ENCODE measurements around the gene S100A13. TPM values are rescaled to one million over a fixed set of nuclear protein-coding genes. Genes with fewer than 3 reads are reported as not detected.

Gene S100A13
- total and polyA plus RNA-seq, 2 donors (not counting 1 experiment from before 2014, with no cell fraction given), result 172 to 399 TPM

- H3K36me3 ChIP-seq (ENCODE audit: control insufficient read depth, insufficient read depth, low read length), result peaks cover 7% of the 10 kb centered on the region
- H3K27ac ChIP-seq (ENCODE audit: insufficient read depth, low read length), result peak within 1 kb of the TSS; percentile 27
- peak; percentile 84 to 86 for DNase-seq (ENCODE audit: low read depth in 2 of 2)
- no peaks in the 10 kb centered on the region for H3K27me3 ChIP-seq (ENCODE audit: control insufficient read depth, insufficient read depth, low read length)
- H2AFZ ChIP-seq (ENCODE audit: low read length), result peak within 1 kb of the TSS; percentile 86
- H3K4me2 ChIP-seq (ENCODE audit: extremely low read depth, insufficient read depth, low read length), result peak within 1 kb of the TSS; percentile 37
- H3K79me2 ChIP-seq (ENCODE audit: control insufficient read depth, insufficient read depth, low read length), result peaks cover 12% of the 10 kb centered on the region
- H3K4me1 ChIP-seq (ENCODE audit: control insufficient read depth, extremely low read depth, insufficient read depth, low read length), result no peaks in the 10 kb centered on the region
- H3K4me3 ChIP-seq (replicated peaks in 1 of 4; ENCODE audit: control extremely low read depth in 1 of 4, insufficient read depth in 1 of 4, low read depth in 3 of 4, low read length in 4 of 4), result peak within 1 kb of the TSS; percentile 58 to 99 (median 80)
- peak within 1 kb of the TSS; percentile 73 for H3K9ac ChIP-seq (ENCODE audit: insufficient read depth, low read length)
- H4K20me1 ChIP-seq (ENCODE audit: control insufficient read depth, extremely low read depth, insufficient read depth, low read length), result no peaks in the 10 kb centered on the region
- H3K9me3 ChIP-seq (ENCODE audit: control insufficient read depth, insufficient read depth, low read depth, low read length), result no peaks in the 10 kb centered on the region
- TF ChIP-seq CTCF (conservative IDR thresholded peaks at IDR 0.05 in 1 of 2, IDR thresholded peaks at IDR 0.05 in 1 of 2; ENCODE audit: low read depth in 1 of 2, low read length in 2 of 2) (peak in 1 of 2 donors; percentile 17), EZH2 (IDR thresholded peaks at IDR 0.05; ENCODE audit: low read length, missing control alignments) (no peak)
Measured at GRCh38 chr1:153658400-153659174, 31.3 kb upstream of the S100A13 start, which contains the start of gene SNAPIN. Gene SNAPIN (plus strand): TSS chr1:153658703. CDS start chr1:153658744, 41 bp downstream.

- H4K20me1 ChIP-seq (ENCODE audit: control insufficient read depth, extremely low read depth, insufficient read depth, low read length), result no peaks in the 10 kb centered on the region
- H3K36me3 ChIP-seq (ENCODE audit: control insufficient read depth, insufficient read depth, low read length), result no peaks in the 10 kb centered on the region
- peaks cover 3% of the 10 kb centered on the region for H3K4me1 ChIP-seq (ENCODE audit: control insufficient read depth, extremely low read depth, insufficient read depth, low read length)
- no peak for TF ChIP-seq CTCF (conservative IDR thresholded peaks at IDR 0.05 in 1 of 2, IDR thresholded peaks at IDR 0.05 in 1 of 2; ENCODE audit: low read depth in 1 of 2, low read length in 2 of 2)
- TF ChIP-seq EZH2 (IDR thresholded peaks at IDR 0.05; ENCODE audit: low read length, missing control alignments), result no peak
- H3K9me3 ChIP-seq (ENCODE audit: control insufficient read depth, insufficient read depth, low read depth, low read length), result no peaks in the 10 kb centered on the region
- no peak overlapping the region for H3K27ac ChIP-seq (ENCODE audit: insufficient read depth, low read length)
- no peak overlapping the region for H2AFZ ChIP-seq (ENCODE audit: low read length)
- no peaks in the 10 kb centered on the region for H3K27me3 ChIP-seq (ENCODE audit: control insufficient read depth, insufficient read depth, low read length)
- H3K4me3 ChIP-seq (replicated peaks in 1 of 4; ENCODE audit: control extremely low read depth in 1 of 4, insufficient read depth in 1 of 4, low read depth in 3 of 4, low read length in 4 of 4), result no peak overlapping the region
- no peak for DNase-seq (ENCODE audit: low read depth in 2 of 2)
- H3K79me2 ChIP-seq (ENCODE audit: control insufficient read depth, insufficient read depth, low read length), result peaks cover 12% of the 10 kb centered on the region
- H3K4me2 ChIP-seq (ENCODE audit: extremely low read depth, insufficient read depth, low read length), result no peak overlapping the region
- H3K9ac ChIP-seq (ENCODE audit: insufficient read depth, low read length), result no peak overlapping the region
Measured at GRCh38 chr1:153655333-153655732, 28.0 kb upstream of the S100A13 start.

GRCh38 chr1:153652805-153653500, 25.6 kb upstream of the S100A13 start:
- peak; percentile 21 to 68 for DNase-seq (ENCODE audit: low read depth in 2 of 2)
- peak overlapping the region; percentile 47 for H2AFZ ChIP-seq (ENCODE audit: low read length)
- H3K27ac ChIP-seq (ENCODE audit: insufficient read depth, low read length), result no peak overlapping the region

More at GRCh38 chr1:153652805-153653500, 25.6 kb upstream of the S100A13 start:
- peak overlapping the region; percentile 25 for H3K4me2 ChIP-seq (ENCODE audit: extremely low read depth, insufficient read depth, low read length)
- no peaks in the 10 kb centered on the region for H3K79me2 ChIP-seq (ENCODE audit: control insufficient read depth, insufficient read depth, low read length)
- H3K9me3 ChIP-seq (ENCODE audit: control insufficient read depth, insufficient read depth, low read depth, low read length), result no peaks in the 10 kb centered on the region
- H3K4me1 ChIP-seq (ENCODE audit: control insufficient read depth, extremely low read depth, insufficient read depth, low read length), result peaks cover 3% of the 10 kb centered on the region
- no peak overlapping the region for H3K9ac ChIP-seq (ENCODE audit: insufficient read depth, low read length)
- H3K36me3 ChIP-seq (ENCODE audit: control insufficient read depth, insufficient read depth, low read length), result no peaks in the 10 kb centered on the region
- no peaks in the 10 kb centered on the region for H3K27me3 ChIP-seq (ENCODE audit: control insufficient read depth, insufficient read depth, low read length)
- H4K20me1 ChIP-seq (ENCODE audit: control insufficient read depth, extremely low read depth, insufficient read depth, low read length), result no peaks in the 10 kb centered on the region
- no peak for TF ChIP-seq EZH2 (IDR thresholded peaks at IDR 0.05; ENCODE audit: low read length, missing control alignments)
- no peak for TF ChIP-seq CTCF (conservative IDR thresholded peaks at IDR 0.05 in 1 of 2, IDR thresholded peaks at IDR 0.05 in 1 of 2; ENCODE audit: low read depth in 1 of 2, low read length in 2 of 2)
- H3K4me3 ChIP-seq (replicated peaks in 1 of 4; ENCODE audit: control extremely low read depth in 1 of 4, insufficient read depth in 1 of 4, low read depth in 3 of 4, low read length in 4 of 4), result no peak overlapping the region

Measured in fibroblast of lung (primary cell).